ENCODE data around the gene ZNF780A. TPM values are rescaled to one million over a fixed set of nuclear protein-coding genes. Genes with fewer than 3 reads are reported as not detected.

Gene ZNF780A
- 13.4 and 16.4 TPM in 2 replicates for total RNA-seq

- peak within 1 kb of the TSS; percentile 93 for H3K4me3 ChIP-seq (ENCODE audit: low read depth, low read length)
- DNase-seq (ENCODE audit: low read depth): peak; percentile 66
- no peak for TF ChIP-seq CTCF (IDR thresholded peaks at IDR 0.05; ENCODE audit: insufficient read depth, low read depth, low read length)
These were observed at the start of gene ZNF780A for GRCh38 chr19:40090241-40091204. Gene ZNF780A (minus strand): TSS chr19:40090943. CDS start chr19:40084753, 6,190 bp downstream.

- H3K4me3 ChIP-seq (ENCODE audit: low read depth, low read length): no peak overlapping the region
- peak; percentile 74 for TF ChIP-seq CTCF (IDR thresholded peaks at IDR 0.05; ENCODE audit: insufficient read depth, low read depth, low read length)
- peak; percentile 68 for DNase-seq (ENCODE audit: low read depth)
These were observed 49.0 kb upstream of the ZNF780A start for GRCh38 chr19:40139533-40140287.

GRCh38 chr19:40136818-40137217, 46.1 kb upstream of the ZNF780A start:
- no peak overlapping the region for H3K4me3 ChIP-seq (ENCODE audit: low read depth, low read length)
- no peak for DNase-seq (ENCODE audit: low read depth)
- TF ChIP-seq CTCF (IDR thresholded peaks at IDR 0.05; ENCODE audit: insufficient read depth, low read depth, low read length): no peak

GRCh38 chr19:40134866-40135265, 44.1 kb upstream of the ZNF780A start:
- H3K4me3 ChIP-seq (ENCODE audit: low read depth, low read length): no peak overlapping the region
- no peak for TF ChIP-seq CTCF (IDR thresholded peaks at IDR 0.05; ENCODE audit: insufficient read depth, low read depth, low read length)
- no peak for DNase-seq (ENCODE audit: low read depth)

- TF ChIP-seq CTCF (IDR thresholded peaks at IDR 0.05; ENCODE audit: insufficient read depth, low read depth, low read length): no peak
- no peak for DNase-seq (ENCODE audit: low read depth)
These were observed 42.7 kb upstream of the ZNF780A start for GRCh38 chr19:40133491-40133890.

GRCh38 chr19:40130013-40130412, 39.3 kb upstream of the ZNF780A start:
- H3K4me3 ChIP-seq (ENCODE audit: low read depth, low read length): no peak overlapping the region
- no peak for TF ChIP-seq CTCF (IDR thresholded peaks at IDR 0.05; ENCODE audit: insufficient read depth, low read depth, low read length)
- no peak for DNase-seq (ENCODE audit: low read depth)

More at GRCh38 chr19:40133491-40133890, 42.7 kb upstream of the ZNF780A start:
- no peak overlapping the region for H3K4me3 ChIP-seq (ENCODE audit: low read depth, low read length)
